ENCODE results near the gene ADARB2.

Gene ADARB2

GRCh38 chr10:1280466-1281404 is 456.6 kb downstream of the ADARB2 start:
- TF ChIP-seq CTCF (IDR thresholded peaks at IDR 0.05; ENCODE audit: borderline replicate concordance, insufficient read depth, low read depth, low read length), result no peak

GRCh38 chr10:1278306-1278705 is 459.0 kb downstream of the ADARB2 start:
- no peak for TF ChIP-seq CTCF (IDR thresholded peaks at IDR 0.05; ENCODE audit: borderline replicate concordance, insufficient read depth, low read depth, low read length)
- H3K4me3 ChIP-seq (ENCODE audit: low read depth, low read length), result no peak overlapping the region

More at GRCh38 chr10:1280466-1281404, 456.6 kb downstream of the ADARB2 start:
- H3K4me3 ChIP-seq (ENCODE audit: low read depth, low read length), result no peak overlapping the region

GRCh38 chr10:1274701-1275544 is 462.4 kb downstream of the ADARB2 start:
- no peak overlapping the region for H3K4me3 ChIP-seq (ENCODE audit: low read depth, low read length)
- no peak for TF ChIP-seq CTCF (IDR thresholded peaks at IDR 0.05; ENCODE audit: borderline replicate concordance, insufficient read depth, low read depth, low read length)

GRCh38 chr10:1274111-1274661 is 463.1 kb downstream of the ADARB2 start:
- no peak overlapping the region for H3K4me3 ChIP-seq (ENCODE audit: low read depth, low read length)
- no peak for TF ChIP-seq CTCF (IDR thresholded peaks at IDR 0.05; ENCODE audit: borderline replicate concordance, insufficient read depth, low read depth, low read length)

GRCh38 chr10:1273372-1274105 is 463.8 kb downstream of the ADARB2 start:
- H3K4me3 ChIP-seq (ENCODE audit: low read depth, low read length), result no peak overlapping the region
- no peak for TF ChIP-seq CTCF (IDR thresholded peaks at IDR 0.05; ENCODE audit: borderline replicate concordance, insufficient read depth, low read depth, low read length)

DNA sequence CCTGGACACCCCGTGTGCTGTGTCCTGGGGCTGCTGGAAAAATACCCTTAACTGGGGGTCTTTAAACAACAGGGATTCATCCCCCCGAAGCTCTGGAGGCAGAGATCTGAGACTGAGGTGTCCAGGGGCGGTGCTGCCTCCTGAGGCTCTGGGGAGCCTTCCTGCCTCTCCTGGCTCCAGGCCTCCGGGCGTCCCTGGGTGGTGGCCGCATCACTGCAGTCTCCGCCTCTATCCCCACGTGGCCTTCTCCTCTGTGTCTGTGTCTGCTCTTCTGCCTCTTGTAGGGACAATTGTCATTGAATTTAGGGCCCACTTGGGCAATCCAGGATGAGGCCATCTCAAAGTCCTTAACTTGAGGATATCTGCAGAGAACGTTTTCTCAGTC is 464.6 kb downstream of the ADARB2 start:
- no peak overlapping the region for H3K4me3 ChIP-seq (ENCODE audit: low read depth, low read length)
- no peak for TF ChIP-seq CTCF (IDR thresholded peaks at IDR 0.05; ENCODE audit: borderline replicate concordance, insufficient read depth, low read depth, low read length)

All from GM12875 (cell line).